Dendritic cell treated with granulocyte-macrophage colony-stimulating factor and Interleukin-4, amounts not matched to agents 40 ng/mL and 50 ng/mL, for 4 days (primary cell): Measurements from ENCODE around the gene DNAJC4.

ENCODE experiments used
- H3K27ac Mint-ChIP-seq: one replicate; pipeline ENCODE4 v1.8.0; 2022; ENCODE audit warnings: mild to moderate bottlenecking, mixed read lengths
- H3K27me3 Mint-ChIP-seq: one replicate; pipeline ENCODE4 v1.8.0; 2022; ENCODE audit warnings: mild to moderate bottlenecking, mixed read lengths
- H3K36me3 Mint-ChIP-seq: one replicate; pipeline ENCODE4 v1.8.0; 2022; ENCODE audit warnings: low read depth, mixed read lengths
- H3K4me1 Mint-ChIP-seq: one replicate; pipeline ENCODE4 v1.8.0; 2022; ENCODE audit warnings: low read depth, mixed read lengths
- H3K4me3 Mint-ChIP-seq: one replicate; pipeline ENCODE4 v1.8.0; 2022; ENCODE audit warnings: mild to moderate bottlenecking, moderate library complexity, mixed read lengths
- H3K9me3 Mint-ChIP-seq: one replicate; pipeline ENCODE4 v1.8.0; 2022; ENCODE audit warnings: mixed read lengths
- intact Hi-C: fragments of 100-400 bp; cut with micrococcal nuclease; formaldehyde crosslinking; loops from one replicate; pipeline ENCODE4 v1.15.0; 2022

DNAJC4 gene

GRCh38 chr11:64203421-64204079 lies 26.8 kb upstream of the DNAJC4 start:
- intact Hi-C loops = loop anchor here (1.0 kb wide), 1 partner anchor 101 kb away; no protein-coding TSS in a partner anchor
- Mint-ChIP-seq H3K9me3 (no peaks in the 10 kb centered on the region), H3K4me3 (no peak overlapping the region), H3K27me3 (no peaks in the 10 kb centered on the region), H3K27ac (peak overlapping the region; percentile 91), H3K36me3 (peaks cover 85% of the 10 kb centered on the region), H3K4me1 (peaks cover 65% of the 10 kb centered on the region)

DNA sequence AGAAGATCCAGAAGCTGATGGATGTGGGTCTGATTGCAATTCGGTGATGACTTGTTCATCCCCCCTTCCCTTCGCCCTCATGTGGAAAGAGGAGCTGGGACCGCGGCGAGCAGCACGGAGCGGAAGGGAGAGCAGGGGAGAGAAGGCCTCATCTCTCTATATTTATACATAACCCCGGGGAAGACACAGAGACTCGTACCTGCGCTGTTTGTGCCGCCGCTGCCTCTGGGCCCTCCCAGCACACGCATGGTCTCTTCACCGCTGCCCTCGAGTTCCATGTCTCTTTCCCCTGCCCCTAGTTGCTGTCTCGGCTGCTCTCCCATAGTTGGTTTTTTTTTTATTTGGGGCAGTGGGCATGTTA lies 26.3 kb upstream of the DNAJC4 start:
- no peaks in the 10 kb centered on the region for H3K9me3 Mint-ChIP-seq
- H3K36me3 Mint-ChIP-seq = peaks cover 85% of the 10 kb centered on the region
- intact Hi-C loops = loop anchor here (1.0 kb wide), 1 partner anchor 100 kb away; no protein-coding TSS in a partner anchor
- H3K4me1 Mint-ChIP-seq = peaks cover 70% of the 10 kb centered on the region
- H3K27me3 Mint-ChIP-seq = no peaks in the 10 kb centered on the region
- H3K4me3 Mint-ChIP-seq = peak overlapping the region; percentile 8
- H3K27ac Mint-ChIP-seq = peak overlapping the region; percentile 91

DNA sequence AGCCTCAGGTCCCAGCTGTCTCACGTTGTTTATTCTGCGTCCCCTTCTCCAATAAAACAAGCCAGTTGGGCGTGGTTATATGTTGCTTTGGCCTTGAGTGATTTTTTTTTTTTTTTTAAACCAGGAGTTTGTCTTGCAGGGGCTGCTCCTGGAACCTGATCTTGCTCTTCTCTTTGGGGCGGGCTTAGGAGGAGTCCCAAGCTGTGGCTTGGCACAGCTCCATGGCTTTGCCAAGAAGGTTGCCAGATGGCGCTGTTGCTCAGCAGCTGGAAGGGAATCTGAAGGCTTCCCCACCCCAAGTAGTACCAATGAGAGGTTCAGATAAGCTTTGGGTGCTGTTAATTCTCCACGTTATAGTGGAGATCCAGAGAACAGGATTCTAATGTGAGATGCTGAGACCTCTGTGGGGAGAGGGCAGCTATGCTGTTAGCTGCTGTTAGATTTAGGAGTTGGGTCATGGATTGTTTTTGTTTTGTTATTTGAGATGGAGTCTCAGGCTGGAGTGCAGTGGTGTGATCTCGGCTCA lies 25.8 kb upstream of the DNAJC4 start:
- H3K27ac Mint-ChIP-seq = peak overlapping the region; percentile 91
- H3K4me1 Mint-ChIP-seq = peaks cover 75% of the 10 kb centered on the region
- H3K4me3 Mint-ChIP-seq = peak overlapping the region; percentile 8
- H3K9me3 Mint-ChIP-seq = no peaks in the 10 kb centered on the region
- H3K27me3 Mint-ChIP-seq = no peaks in the 10 kb centered on the region
- intact Hi-C loops = loop anchor here (1.0 kb wide), 1 partner anchor 100 kb away; no protein-coding TSS in a partner anchor
- peaks cover 85% of the 10 kb centered on the region for H3K36me3 Mint-ChIP-seq

- H3K36me3 Mint-ChIP-seq = peaks cover 85% of the 10 kb centered on the region
- H3K27ac Mint-ChIP-seq = peak within 1 kb of the TSS; percentile 91
- intact Hi-C loops = loop anchor here (2.0 kb wide), 1 partner anchor 62 kb away; no protein-coding TSS in a partner anchor
- H3K9me3 Mint-ChIP-seq = no peaks in the 10 kb centered on the region
- no peaks in the 10 kb centered on the region for H3K27me3 Mint-ChIP-seq
- H3K4me3 Mint-ChIP-seq = peak within 1 kb of the TSS; percentile 92
- peaks cover 77% of the 10 kb centered on the region for H3K4me1 Mint-ChIP-seq
Observed at GRCh38 chr11:64206457-64207255, 23.7 kb upstream of the DNAJC4 start, which contains the start of gene FERMT3. Gene FERMT3, plus strand, starts transcription at chr11:64206721. Its CDS starts 644 bp downstream, at chr11:64207365.

DNA sequence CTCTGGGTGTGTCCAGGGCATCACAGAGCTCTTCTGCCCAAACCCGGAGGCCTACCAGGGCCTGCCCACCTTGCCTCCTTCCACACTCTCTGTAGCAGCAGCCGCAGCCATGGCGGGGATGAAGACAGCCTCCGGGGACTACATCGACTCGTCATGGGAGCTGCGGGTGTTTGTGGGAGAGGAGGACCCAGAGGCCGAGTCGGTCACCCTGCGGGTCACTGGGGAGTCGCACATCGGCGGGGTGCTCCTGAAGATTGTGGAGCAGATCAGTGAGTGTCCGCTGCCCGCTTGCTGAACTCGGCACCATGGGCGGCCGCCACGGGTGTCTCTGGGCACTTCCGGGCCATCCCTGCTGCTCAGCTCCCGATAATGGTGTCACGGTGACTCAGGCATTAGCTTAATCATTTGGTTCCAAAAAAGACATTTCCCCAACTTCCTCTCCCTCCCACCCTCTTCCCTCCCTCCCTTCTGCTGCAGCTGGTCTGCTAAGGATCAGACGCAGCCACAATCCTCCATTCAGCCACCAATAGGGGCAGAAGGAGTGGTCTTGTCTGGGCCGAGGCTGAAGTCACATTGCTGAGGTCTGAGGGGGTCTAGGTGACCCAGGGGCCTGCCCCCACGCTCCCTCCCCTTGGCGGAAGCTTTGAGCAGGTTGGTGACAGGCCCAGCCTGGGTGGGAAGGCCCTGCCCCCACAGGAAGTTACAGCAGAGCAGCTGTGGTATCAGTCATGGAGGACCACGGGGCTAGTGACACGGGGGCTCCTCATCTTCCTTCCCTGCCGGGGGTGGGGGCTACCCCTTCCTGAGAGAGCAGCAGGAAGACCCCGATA lies 22.9 kb upstream of the DNAJC4 start:
- peaks cover 85% of the 10 kb centered on the region for H3K36me3 Mint-ChIP-seq
- H3K9me3 Mint-ChIP-seq = no peaks in the 10 kb centered on the region
- peaks cover 84% of the 10 kb centered on the region for H3K4me1 Mint-ChIP-seq
- no peaks in the 10 kb centered on the region for H3K27me3 Mint-ChIP-seq
- H3K4me3 Mint-ChIP-seq = peak overlapping the region; percentile 92
- peak overlapping the region; percentile 91 for H3K27ac Mint-ChIP-seq
- intact Hi-C loops = loop anchor here (2.0 kb wide), 1 partner anchor 61 kb away; no protein-coding TSS in a partner anchor

- intact Hi-C loops = no loop called here
- Mint-ChIP-seq H3K4me3 (peak overlapping the region; percentile 92), H3K27me3 (no peaks in the 10 kb centered on the region), H3K9me3 (no peaks in the 10 kb centered on the region), H3K27ac (peak overlapping the region; percentile 91), H3K36me3 (peaks cover 85% of the 10 kb centered on the region), H3K4me1 (peaks cover 83% of the 10 kb centered on the region)
Observed at GRCh38 chr11:64208086-64208795, 22.1 kb upstream of the DNAJC4 start.

- H3K9me3 Mint-ChIP-seq = no peaks in the 10 kb centered on the region
- H3K36me3 Mint-ChIP-seq = peaks cover 85% of the 10 kb centered on the region
- H3K27me3 Mint-ChIP-seq = no peaks in the 10 kb centered on the region
- H3K27ac Mint-ChIP-seq = peak overlapping the region; percentile 91
- peaks cover 76% of the 10 kb centered on the region for H3K4me1 Mint-ChIP-seq
- intact Hi-C loops = no loop called here
- peak overlapping the region; percentile 92 for H3K4me3 Mint-ChIP-seq
Observed at GRCh38 chr11:64208796-64209562, 21.4 kb upstream of the DNAJC4 start.

- H3K9me3 Mint-ChIP-seq = no peaks in the 10 kb centered on the region
- peak overlapping the region; percentile 91 for H3K27ac Mint-ChIP-seq
- H3K36me3 Mint-ChIP-seq = peaks cover 85% of the 10 kb centered on the region
- H3K27me3 Mint-ChIP-seq = no peaks in the 10 kb centered on the region
- intact Hi-C loops = no loop called here
- H3K4me1 Mint-ChIP-seq = peaks cover 70% of the 10 kb centered on the region
- H3K4me3 Mint-ChIP-seq = peak overlapping the region; percentile 92
Observed at GRCh38 chr11:64209563-64209843, 20.8 kb upstream of the DNAJC4 start.

DNA sequence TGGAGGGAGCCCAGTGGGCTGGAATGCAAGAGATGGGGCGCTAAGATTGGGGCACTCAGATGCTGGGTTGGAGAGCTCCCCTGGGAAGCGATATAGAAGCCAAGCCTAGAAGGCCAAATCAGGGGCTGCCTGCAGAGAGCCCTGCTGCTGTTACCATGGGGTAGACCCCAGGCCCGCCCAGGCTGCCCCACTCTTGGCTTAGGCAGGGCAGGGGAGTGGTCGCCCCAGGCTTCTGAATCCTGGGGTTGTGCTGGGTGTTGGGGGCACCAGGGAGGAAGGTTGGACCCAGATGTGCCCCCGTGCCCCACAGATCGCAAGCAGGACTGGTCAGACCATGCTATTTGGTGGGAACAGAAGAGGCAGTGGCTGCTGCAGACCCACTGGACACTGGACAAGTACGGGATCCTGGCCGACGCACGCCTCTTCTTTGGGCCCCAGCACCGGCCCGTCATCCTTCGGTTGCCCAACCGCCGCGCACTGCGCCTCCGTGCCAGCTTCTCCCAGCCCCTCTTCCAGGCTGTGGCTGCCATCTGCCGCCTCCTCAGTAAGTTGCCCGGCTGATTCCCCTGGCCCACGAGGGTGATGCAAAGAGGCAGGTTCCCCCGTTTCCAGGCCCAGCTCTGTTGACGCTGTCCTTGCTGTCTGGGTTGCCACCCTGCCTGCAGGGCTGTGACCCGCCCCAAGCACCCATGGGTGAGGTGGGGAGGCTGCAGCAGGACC lies 19.9 kb upstream of the DNAJC4 start:
- Mint-ChIP-seq H3K4me1 (peaks cover 67% of the 10 kb centered on the region), H3K9me3 (no peaks in the 10 kb centered on the region), H3K4me3 (no peak overlapping the region), H3K27ac (peak overlapping the region; percentile 15), H3K36me3 (peaks cover 90% of the 10 kb centered on the region), H3K27me3 (no peaks in the 10 kb centered on the region)
- intact Hi-C loops = no loop called here

DNA sequence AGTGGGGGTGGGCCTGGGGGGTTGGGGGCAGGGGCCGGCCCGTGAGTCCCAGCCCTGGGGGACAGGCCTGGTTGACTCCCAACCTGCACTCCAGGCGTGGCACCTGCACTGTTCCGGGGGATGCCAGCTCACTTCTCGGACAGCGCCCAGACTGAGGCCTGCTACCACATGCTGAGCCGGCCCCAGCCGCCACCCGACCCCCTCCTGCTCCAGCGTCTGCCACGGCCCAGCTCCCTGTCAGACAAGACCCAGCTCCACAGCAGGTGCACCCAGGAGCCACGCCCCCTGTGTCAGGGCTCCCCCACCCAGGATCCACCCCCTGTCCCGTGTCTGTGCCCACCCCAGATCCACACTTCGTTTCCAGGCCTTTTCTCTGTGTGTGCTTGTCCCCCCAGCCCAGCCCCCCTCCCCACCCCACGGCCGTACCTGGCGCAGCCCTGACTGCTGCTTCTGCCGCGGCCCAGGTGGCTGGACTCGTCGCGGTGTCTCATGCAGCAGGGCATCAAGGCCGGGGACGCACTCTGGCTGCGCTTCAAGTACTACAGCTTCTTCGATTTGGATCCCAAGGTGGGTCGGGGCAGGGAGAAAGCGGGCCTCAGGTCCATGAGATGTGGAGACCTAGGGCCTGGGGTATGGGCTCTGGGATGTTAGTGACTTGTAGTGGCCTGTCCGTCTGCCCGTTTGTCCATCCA lies 19.0 kb upstream of the DNAJC4 start:
- Mint-ChIP-seq H3K9me3 (no peaks in the 10 kb centered on the region), H3K36me3 (peaks cover 99% of the 10 kb centered on the region)
- intact Hi-C loops = no loop called here

GRCh38 chr11:64216879-64217278 lies 13.5 kb upstream of the DNAJC4 start:
- no peak overlapping the region for H3K4me3 Mint-ChIP-seq
- intact Hi-C loops = no loop called here
- peaks cover 100% of the 10 kb centered on the region for H3K36me3 Mint-ChIP-seq
- no peak overlapping the region for H3K27ac Mint-ChIP-seq
- H3K27me3 Mint-ChIP-seq = no peaks in the 10 kb centered on the region
- H3K4me1 Mint-ChIP-seq = peaks cover 30% of the 10 kb centered on the region
- no peaks in the 10 kb centered on the region for H3K9me3 Mint-ChIP-seq

More for the DNA sequence above, 19.0 kb upstream of the DNAJC4 start:
- Mint-ChIP-seq H3K27me3 (no peaks in the 10 kb centered on the region), H3K4me3 (no peak overlapping the region), H3K27ac (peak overlapping the region; percentile 10), H3K4me1 (peaks cover 59% of the 10 kb centered on the region)
